ENCODE measurements around the gene TSPAN32.

- TF ChIP-seq, protein P1, sequence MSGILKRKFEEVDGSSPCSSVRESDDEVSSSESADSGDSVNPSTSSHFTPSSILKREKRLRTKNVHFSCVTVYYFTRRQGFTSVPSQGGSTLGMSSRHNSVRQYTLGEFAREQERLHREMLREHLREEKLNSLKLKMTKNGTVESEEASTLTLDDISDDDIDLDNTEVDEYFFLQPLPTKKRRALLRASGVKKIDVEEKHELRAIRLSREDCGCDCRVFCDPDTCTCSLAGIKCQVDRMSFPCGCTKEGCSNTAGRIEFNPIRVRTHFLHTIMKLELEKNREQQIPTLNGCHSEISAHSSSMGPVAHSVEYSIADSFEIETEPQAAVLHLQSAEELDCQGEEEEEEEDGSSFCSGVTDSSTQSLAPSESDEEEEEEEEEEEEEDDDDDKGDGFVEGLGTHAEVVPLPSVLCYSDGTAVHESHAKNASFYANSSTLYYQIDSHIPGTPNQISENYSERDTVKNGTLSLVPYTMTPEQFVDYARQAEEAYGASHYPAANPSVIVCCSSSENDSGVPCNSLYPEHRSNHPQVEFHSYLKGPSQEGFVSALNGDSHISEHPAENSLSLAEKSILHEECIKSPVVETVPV (CRISPR knock-in tag; IDR thresholded peaks at IDR 0.05) = no peak
- no peak for TF ChIP-seq GLIS3 (CRISPR knock-in tag; IDR thresholded peaks at IDR 0.05)
- TF ChIP-seq, protein P2, sequence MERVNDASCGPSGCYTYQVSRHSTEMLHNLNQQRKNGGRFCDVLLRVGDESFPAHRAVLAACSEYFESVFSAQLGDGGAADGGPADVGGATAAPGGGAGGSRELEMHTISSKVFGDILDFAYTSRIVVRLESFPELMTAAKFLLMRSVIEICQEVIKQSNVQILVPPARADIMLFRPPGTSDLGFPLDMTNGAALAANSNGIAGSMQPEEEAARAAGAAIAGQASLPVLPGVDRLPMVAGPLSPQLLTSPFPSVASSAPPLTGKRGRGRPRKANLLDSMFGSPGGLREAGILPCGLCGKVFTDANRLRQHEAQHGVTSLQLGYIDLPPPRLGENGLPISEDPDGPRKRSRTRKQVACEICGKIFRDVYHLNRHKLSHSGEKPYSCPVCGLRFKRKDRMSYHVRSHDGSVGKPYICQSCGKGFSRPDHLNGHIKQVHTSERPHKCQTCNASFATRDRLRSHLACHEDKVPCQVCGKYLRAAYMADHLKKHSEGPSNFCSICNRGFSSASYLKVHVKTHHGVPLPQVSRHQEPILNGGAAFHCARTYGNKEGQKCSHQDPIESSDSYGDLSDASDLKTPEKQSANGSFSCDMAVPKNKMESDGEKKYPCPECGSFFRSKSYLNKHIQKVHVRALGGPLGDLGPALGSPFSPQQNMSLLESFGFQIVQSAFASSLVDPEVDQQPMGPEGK (CRISPR knock-in tag; IDR thresholded peaks at IDR 0.05; ENCODE audit: borderline replicate concordance) = no peak
- no peak for TF ChIP-seq ESRRG (CRISPR knock-in tag; IDR thresholded peaks at IDR 0.05)
Measured at GRCh38 chr11:2310786-2311352, 9.1 kb downstream of the TSPAN32 start.

Measured in SK-N-SH treated with all-trans-retinoic acid at 6 μM for 48 hours (cell line).